DMS114 treated with DMSO at 0.1 percent for 48 hours (cell line): ENCODE measurements around the gene LRRC28.

Experiments used
- DNase-seq: peaks from one replicate; lab custom pipeline; 2025; ENCODE audit not compliant: unreplicated experiment; lab: John Stamatoyannopoulos, UW

LRRC28 gene

DNA sequence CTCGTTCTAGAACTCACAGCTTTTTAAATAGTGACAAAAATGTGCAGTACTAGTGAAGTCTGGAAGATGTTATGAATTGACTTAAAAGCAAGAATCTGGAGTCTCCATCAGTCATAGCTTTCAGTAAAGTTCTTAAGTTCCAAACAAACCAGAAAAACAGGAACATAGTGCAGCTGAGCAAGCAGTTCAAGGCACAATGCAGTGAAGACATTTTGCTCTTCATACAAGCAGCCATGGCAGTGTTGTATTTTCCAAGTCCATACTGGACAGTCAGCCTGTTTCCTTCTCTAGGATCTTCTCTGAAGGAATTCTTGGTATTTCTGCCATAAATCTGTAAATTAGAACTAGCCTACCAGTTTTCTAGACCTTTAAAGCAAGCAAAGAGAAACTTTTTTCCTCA, 90.5 kb downstream of the LRRC28 start:
- DNase-seq: no peak

- DNase-seq: no peak
Observed at GRCh38 chr15:99343208-99343607, 91.9 kb downstream of the LRRC28 start.

DNA sequence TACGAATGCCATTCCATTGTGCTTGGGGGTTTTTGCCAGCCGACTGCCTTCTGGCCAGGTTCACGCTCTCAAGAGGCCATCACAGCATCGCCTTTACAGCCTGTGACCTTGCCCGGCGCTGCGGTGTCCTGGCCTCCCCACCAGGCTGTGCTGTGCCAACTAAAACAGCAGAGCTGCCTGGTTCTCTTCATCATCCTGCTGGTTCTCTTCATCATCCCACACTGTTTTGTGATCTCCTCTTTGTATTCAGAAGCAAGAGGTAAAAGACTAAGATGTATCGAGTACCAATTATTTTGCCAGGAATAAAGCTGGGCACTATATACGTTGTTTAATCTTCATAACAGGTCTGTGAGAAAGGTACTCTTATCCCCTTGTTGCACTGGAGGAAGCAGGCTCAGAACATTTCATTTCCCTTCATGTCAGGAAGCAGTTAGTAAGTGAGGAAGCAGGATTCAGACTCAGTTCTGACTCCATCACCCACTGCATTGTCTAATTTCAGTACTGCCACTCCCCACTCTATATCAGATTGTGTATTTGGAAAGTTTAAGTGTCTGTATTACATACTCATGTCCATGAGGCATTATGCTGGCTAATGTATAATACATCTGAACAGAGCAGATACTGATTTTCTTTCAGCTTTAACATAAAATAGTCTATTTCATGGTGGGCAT, 92.7 kb downstream of the LRRC28 start:
- DNase-seq: no peak

- no peak for DNase-seq
Observed at GRCh38 chr15:99344639-99345038, 93.4 kb downstream of the LRRC28 start.

DNA sequence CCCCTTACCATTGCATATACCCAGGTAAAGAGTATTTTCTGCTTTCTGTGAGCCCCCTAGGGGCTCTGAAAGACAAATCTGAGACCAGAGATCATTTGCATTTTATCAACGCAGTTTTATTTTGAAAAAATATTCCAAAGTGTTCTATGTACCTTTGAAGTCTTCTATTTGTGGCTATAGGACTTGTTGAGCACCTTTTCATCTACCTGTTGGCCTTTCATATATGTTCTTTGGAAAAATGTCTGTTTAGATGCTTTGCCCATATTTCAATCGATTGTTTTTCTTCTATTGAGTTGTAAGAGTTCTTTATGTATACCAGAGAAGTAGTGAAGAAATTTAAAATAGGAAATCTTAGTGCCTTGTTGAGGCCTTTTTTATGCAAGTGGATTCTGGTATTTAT, 94.0 kb downstream of the LRRC28 start:
- DNase-seq: no peak

- no peak for DNase-seq
Observed at GRCh38 chr15:99345832-99346462, 94.7 kb downstream of the LRRC28 start.

DNA sequence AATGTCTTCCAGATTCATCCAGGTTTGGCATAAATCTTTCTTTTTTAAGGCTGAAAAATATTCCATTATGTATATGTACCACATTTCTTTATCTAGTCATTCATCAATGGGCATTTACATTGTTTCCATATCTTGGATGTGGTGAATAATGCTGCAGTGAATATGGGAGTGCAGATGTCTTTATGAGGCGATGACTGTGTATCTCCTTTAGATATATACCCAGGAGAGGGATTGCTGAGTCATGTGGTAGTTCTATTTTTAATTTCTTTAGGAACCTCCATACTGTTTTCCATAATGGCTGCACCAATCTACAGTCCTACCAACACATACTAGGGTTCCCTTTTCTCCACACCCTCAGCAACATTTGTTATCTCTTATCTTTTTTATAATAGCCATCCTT, 96.3 kb downstream of the LRRC28 start:
- no peak for DNase-seq

GRCh38 chr15:99348412-99348811, 97.1 kb downstream of the LRRC28 start:
- no peak for DNase-seq

DNA sequence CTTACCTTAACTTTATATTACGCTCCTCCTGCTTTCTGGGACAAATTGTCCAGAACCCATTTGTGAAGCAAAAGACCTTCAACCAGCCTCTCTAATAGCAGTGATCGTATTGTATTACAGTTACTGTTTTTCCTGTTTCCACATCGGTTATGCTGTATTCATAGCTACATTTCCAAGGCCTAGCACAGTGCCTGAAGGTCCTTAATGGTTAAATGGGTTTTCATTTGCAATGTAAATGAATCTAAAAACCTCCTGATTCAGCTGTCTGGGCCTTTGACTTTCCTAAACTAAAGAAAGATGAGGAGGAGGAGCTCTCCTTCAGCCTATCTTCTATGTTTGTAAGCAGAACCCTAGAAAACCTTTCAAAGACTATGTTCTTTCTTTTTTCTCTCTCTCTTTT, 99.1 kb downstream of the LRRC28 start:
- DNase-seq: no peak

DNA sequence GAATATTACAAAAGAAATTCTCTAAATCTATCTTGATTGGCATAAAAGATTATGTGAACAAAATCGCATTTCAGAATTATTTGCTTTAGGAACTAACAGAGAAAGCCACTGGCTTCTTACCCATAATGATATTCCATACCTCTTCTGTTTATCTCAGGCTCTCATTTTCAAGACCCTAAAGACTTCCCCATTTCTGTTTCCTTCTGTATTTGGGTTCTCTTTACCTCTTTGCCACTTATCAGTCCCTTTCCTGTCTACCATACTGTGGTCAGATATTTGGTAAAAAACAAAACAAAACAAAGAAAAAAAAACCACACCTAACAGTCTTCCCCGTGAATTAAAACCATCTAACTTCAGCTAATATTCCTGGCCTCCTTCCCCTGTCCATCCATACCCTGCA, 108.5 kb downstream of the LRRC28 start:
- no peak for DNase-seq

GRCh38 chr15:99361545-99362185, 110.4 kb downstream of the LRRC28 start:
- no peak for DNase-seq

- no peak for DNase-seq
Observed at GRCh38 chr15:99365242-99365641, 114.0 kb downstream of the LRRC28 start.

DNA sequence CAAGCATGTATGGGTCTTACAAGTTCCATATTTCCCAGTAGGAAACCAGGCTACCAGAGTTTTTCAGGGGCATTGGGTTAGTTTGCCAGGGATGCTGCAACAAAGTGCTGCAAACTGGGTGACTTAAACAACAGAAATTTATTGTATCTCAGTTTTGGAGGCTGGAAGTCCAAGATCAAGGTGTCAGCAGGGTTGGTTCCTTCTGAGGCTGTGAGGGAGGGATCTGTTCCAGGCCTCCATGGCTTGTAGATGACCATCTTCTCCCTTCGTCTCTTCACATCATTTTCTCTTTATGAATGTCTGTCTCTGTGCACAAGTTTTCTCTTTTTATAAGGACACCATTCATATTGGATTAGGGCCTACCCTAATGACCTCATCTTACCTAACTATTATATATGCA, 114.7 kb downstream of the LRRC28 start:
- no peak for DNase-seq

DNA sequence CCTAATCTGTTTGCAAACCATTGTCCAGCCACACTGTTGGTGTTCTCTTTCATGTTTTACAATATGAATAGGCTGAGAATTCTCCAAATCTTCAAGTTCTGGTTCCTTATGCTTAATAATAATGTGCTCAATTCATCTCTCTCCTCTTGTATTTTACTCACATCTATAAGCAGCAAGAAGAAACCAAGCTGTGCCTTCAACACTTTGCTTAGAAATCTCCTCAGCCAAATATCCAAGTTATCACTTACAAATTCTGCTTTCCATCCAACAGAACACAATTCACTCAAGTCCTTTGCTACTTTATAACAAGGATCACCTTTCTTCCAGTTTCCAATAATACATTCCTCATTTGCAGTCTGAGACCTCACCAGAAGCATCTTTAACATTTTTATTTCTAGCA, 117.5 kb downstream of the LRRC28 start:
- DNase-seq: no peak

- DNase-seq: no peak
Observed at GRCh38 chr15:99369196-99369595, 117.9 kb downstream of the LRRC28 start.

DNA sequence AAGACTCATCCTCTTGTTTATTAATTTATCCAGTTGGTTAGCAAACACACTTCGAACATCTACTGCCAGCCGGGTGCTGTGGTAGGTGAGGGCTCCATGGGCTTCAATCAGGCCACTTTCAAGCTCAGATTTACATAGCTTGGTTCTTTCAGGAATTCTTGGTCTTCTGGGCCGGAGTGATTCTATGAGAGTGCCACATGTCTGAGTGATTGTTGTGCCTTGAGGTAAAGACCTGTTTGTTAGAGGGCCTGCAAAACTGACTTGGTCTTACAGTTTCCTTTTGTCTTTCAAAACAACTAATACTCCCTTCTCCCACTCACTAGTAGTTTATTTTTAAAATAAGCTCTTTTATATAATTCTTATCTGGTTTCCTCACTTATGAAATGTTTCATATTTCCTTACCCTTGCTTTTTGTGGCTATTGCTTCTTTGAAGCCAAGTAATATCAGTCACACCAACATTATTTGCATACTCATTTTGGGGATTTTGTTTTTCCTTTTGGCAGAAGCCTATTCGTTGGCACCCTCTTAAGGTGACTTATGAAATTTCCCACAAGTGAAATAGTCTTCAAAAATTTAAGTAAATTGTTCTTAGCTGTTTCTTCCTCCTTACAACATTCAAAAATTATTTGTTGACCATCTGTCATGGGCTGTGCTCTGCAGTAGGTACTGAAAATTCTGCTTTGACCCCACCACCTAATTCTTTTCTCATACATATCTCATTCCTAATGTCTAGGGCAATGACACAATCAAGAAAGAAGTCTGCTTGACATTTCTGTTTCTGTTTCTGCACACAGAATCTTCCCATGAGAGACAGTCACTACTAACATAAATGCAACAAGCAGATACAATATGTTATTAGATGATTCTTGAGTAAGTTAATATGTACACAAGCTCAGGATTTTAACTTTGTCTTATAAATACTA, 120.2 kb downstream of the LRRC28 start:
- no peak for DNase-seq

- no peak for DNase-seq
Observed at GRCh38 chr15:99385005-99385669, 133.9 kb downstream of the LRRC28 start.

GRCh38 chr15:99385865-99386264, 134.6 kb downstream of the LRRC28 start:
- no peak for DNase-seq

GRCh38 chr15:99386391-99386790, 135.1 kb downstream of the LRRC28 start:
- DNase-seq: no peak

DNA sequence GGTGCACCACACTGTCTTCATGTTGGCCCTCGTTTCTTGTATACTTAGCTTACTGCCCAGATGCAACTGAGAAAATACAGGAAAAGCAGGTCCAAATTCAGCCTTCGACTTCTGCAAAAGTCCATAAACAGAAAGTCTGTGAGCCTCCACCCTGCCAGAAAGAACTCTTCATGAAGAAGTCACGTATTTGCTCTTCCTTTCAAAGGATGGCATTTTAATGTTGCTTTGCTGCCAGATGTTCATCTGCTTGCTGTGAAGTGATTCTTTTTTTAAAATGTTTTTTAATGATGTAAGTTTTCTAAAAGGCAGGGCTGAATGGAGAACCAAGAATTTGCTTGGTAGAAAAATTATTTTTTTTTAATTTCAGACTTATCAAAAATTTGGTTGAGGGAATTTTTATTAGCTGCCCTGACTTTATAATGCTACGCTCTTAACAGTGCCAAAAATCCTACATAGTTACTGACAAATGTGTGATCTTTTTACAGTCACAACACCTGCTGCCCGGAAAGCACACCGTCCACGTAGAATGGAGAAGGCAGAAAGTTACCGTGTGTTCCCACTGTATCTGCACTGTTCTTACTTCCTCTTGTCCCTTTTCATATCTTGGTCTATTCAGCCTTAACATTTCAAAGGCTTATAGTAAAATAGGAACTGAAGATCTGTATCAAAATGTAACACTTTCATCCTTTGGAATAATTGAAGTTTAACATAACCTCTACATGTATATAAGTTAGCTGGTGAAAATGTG, 136.3 kb downstream of the LRRC28 start:
- DNase-seq: no peak
